SKM-1 treated with dmso at 0.1 percent for 144 hours (cell line): ENCODE measurements around the gene CCNF.
"Not testable (repeated sequence)": the region's sequence is repeated elsewhere in the genome, so short reads cannot be mapped to it uniquely, and the experiment has no call there.

Experiments
- DNase-seq: peaks from one replicate; lab custom pipeline; 2025; ENCODE audit not compliant: unreplicated experiment; lab: John Stamatoyannopoulos, UW

The CCNF gene, protein sequence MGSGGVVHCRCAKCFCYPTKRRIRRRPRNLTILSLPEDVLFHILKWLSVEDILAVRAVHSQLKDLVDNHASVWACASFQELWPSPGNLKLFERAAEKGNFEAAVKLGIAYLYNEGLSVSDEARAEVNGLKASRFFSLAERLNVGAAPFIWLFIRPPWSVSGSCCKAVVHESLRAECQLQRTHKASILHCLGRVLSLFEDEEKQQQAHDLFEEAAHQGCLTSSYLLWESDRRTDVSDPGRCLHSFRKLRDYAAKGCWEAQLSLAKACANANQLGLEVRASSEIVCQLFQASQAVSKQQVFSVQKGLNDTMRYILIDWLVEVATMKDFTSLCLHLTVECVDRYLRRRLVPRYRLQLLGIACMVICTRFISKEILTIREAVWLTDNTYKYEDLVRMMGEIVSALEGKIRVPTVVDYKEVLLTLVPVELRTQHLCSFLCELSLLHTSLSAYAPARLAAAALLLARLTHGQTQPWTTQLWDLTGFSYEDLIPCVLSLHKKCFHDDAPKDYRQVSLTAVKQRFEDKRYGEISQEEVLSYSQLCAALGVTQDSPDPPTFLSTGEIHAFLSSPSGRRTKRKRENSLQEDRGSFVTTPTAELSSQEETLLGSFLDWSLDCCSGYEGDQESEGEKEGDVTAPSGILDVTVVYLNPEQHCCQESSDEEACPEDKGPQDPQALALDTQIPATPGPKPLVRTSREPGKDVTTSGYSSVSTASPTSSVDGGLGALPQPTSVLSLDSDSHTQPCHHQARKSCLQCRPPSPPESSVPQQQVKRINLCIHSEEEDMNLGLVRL

GRCh38 chr16:2429034-2429770 lies at the start of gene CCNF:
TSS of gene CCNF (plus strand) at chr16:2429447. CDS start at chr16:2429482, 35 bp downstream.
- peak; percentile 90 for DNase-seq

- no peak for DNase-seq
Observed at GRCh38 chr16:2383501-2383900, 45.7 kb upstream of the CCNF start.

DNA sequence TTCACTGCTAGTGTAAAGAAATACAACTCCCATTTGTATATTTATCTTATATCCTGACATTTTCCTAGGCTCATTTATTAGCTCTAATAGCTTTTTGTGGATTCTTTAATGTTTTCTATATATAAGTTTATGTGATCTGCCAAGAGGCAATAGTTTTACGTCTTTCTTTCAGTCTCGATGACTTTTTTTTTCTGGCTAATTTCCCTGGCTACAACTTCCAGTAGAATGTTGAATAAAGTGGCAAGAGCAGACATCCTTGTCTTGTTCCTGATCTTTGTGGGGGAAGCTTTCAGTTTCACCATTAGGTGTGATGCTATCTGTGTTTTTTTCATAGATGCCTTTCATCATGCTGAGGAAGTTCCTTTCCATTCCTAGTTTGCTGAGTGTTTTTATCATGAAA lies 44.8 kb upstream of the CCNF start:
- DNase-seq: no peak

DNA sequence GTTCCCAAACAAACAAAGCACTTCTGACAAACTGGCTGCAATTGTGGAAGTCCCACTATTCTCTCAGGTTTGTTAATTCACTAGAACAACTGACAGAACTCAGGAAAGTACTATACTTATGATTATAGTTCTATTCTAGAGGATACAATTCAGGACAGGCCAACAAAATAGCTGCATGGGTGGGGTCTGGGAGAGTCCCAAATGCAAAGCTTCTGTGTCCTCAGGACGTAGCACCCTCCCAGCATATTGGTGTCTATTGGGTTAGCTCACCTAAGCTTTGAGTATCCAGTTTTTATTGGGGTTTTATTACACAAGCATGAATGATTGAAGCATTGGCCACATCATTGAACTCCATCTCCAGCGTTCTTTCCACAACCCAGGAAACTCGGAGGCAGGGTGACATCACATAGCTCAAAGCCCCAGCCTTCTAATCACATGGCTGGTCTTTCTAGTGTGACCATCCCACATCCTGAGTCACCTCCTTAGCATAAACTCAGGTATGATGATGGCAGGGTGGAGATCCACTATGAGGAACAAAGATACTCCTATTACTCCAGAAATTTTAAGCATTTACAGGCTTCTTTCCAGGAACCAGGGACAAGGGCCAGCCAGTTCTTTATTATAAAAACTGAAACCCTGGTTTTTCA lies 43.9 kb upstream of the CCNF start:
- no peak for DNase-seq

- DNase-seq: not testable (repeated sequence)
Observed at GRCh38 chr16:2385982-2386381, 43.3 kb upstream of the CCNF start.

GRCh38 chr16:2386990-2387389 lies 42.3 kb upstream of the CCNF start:
- DNase-seq: no peak

DNA sequence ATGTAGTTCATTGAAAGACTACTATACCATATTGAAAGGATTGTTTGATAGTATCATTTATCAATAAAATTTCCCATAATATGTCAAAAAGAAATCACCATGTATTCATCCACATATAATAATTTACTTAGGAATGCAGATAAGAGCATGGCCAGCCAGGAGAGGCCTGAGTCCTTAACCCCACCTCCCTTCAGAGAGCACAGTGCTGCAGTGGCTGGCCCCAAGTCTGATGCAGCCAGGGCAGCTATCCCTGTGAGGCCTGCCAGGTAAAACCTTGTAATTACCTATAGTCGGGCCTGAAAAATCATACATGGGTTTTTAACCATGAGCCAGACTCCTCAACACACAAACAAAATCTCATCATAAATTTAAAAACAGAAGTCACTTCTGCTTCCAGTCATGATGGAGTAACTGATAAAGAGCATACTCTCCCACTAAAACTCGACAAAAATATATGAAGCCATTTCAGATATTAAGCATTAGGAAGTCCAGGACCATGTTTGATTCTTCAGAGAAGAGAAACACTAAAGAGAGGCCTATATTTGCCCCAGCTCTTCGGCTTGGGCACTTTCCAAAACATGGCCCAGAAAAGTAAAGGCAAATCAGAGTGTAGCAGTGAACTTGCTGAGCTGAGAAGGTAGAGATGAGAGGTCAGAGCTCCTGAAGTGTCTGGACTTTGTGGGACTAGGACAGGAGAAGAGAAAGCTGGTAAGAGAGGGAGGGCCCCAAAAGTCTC lies 40.9 kb upstream of the CCNF start:
- no peak for DNase-seq

- no peak for DNase-seq
Observed at GRCh38 chr16:2388875-2389433, 40.3 kb upstream of the CCNF start.

DNA sequence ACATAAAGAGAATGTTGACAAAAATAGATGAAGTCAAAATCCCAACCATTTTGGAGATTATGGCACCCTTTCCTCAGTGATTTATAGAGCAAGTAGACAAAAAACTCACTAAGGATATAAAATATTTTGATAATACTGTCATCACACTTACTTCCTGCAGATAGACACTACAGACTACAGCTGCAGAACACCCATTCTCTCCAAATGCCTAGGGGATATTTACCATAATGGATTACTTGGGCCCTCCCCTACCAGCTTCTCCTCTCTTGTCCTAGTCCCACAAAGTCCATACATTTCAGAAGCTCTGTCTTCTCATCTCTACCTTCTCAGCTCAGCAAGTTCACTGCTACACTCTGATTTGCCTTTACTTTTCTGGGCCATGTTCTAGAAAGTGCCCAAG lies 37.2 kb upstream of the CCNF start:
- DNase-seq: no peak

- DNase-seq: no peak
Observed at GRCh38 chr16:2398520-2398919, 30.7 kb upstream of the CCNF start.

DNA sequence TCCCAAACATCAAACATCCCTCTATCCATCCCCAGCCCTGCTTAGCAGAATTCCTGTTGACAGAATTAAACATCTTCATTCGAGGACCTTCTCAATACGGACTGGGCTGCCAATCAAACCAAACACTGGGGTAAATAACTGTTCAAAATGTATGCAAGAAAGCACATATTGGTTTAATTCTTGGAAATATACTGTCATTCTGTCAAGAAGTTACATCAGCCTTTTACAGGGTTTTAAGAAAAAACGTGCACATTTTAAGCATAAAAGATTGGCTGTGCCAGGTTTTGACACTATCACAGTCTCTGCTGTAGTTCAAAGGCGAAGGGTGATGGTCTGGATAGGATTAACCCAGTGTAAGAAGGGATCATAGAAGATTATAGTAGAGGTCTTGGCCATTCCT lies 25.1 kb upstream of the CCNF start:
- DNase-seq: no peak

GRCh38 chr16:2415085-2415484 lies 14.2 kb upstream of the CCNF start:
- no peak for DNase-seq

DNA sequence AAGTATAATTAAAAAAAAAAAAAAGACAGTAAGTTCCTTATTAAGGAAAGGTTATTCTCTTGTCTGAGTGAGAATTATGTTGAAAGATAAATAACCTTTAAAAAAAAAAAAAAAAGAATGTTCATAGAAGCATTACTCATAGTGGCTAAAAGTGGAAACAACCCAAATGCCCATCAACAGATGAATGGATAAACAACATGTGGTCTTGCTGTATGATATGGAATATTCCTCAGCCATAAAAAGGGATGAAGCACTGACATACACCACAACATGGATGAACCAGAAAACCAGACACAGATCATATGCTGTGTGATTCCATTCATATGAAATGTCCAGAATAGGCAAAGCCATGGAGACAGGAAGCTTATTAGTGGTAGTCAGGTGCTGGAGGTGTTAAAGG lies 9.2 kb upstream of the CCNF start:
- DNase-seq: no peak

DNA sequence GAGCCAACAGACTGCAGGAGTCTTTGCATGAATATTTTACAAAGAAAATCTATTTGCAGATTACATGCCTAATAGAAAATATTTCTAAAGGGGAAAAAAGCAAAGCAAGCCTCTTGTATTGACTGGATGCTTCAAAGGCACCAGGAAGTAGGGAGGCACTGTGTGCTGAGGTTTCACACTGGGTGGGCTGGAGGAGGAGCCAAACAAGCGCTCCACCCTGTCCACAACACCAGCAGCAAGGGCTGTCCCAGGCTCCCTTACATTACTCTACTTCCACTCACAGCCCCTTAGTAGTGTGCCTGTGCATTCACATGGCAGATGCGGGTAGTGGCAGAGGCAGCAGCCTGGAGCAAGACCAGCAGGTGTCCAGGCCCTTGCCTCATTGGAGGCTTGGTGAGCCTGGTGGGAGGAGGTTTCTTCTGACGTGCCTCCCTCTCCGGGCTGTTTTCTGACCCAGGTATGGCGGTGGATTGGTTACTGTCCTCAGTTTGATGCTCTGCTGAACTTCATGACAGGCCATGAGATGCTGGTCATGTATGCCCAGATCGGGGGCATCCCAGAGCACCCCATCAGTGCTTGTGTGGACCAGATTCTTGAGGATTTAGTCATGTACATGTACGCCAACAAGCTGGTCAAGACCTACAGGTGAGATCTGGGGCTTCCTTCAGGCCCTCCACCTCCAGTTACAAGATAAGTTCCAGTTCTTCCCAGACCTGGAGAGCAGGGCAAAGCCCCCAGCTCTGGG lies 7.0 kb upstream of the CCNF start:
- no peak for DNase-seq

DNA sequence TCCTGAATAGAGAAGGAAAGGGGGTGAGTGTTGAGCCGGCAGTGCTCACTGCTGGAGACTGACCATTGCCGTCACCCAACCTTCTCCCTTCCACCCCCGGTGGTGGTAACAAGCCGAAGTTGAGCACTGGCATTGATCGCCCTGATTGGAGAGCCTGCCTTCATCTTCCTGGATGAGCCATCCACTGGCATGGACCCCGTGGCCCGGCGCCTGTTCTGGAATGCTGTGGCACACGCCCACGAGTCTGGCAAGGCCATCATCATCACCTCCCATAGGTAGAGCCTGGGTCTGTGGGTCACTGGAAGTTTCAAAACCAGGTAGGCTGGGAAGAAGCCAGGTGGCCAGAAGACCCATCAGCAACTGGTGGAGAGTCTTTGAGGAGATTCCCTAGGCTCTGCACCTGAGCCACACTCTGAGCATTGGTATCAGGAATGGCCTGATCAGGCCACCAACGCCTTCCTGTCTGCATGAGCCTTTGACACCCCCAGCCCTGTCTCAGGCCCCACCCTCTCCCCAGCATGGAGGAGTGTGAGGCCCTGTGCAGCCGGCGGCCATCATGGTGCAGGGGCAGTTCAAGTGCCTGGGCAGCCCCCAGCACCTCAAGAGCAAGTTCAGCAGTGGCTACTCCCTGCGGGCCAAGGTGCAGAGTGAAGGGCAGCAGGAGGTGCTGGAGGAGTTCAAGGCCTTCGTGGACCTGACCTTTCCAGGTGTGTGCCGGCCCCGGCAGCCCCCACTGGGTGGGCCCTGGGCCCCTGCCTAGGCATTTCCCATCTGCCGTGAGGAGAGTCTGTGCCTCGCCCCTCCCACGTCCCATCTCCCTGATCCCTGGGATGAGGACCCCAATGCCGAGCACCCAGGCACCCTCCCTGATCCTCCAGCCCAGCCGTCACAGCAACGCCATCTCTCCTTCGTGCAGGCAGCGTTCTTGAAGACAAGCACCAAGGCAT lies 4.9 kb upstream of the CCNF start:
- DNase-seq: no peak

DNA sequence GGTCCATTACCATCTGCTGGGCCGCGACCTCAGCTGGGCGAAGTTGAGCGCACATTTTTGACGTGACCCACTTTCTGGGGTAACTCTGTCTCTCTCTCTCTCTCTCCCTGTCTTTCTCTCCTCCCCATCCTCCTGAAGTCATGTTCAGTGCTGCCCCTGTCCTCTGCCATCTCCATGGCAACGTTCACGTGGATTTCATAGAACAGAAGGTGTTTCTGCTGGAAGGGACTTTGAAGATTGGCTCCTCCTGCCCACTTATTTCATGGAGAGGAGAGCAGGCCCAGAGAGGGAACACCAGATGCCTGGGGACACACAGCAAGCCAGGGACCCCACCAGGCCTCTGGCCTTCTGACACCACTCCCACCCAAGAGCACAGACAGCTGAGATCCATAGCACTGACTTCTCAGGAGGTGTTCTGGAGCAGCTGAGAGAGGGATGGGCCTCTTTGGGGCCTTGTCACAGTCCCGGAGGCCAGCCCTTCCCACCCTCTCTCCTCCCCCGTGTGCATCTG lies 4.2 kb upstream of the CCNF start:
- no peak for DNase-seq

GRCh38 chr16:2425825-2426430 lies 3.3 kb upstream of the CCNF start:
- no peak for DNase-seq

DNA sequence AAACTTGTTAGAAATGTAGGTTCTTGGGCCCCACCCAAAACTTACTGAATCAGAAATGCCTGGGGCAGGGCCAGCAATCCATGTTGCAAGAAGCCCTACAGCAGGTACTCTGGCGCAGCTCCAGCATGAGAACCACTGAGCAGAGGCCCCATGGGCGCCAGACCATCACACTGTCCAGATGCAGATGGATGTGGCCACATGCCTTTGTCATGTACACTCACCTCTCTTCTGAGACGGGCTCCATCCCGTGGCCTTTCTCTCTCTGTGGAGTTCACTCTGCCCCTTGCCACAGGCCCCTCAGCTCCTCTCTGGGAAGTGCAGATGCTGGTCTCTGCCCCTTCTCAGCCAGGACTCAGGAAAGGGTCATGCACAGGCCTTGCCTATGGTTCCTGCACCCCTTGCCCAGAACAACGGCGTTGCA lies 2.3 kb upstream of the CCNF start:
- no peak for DNase-seq
